GM06990 (cell line): ENCODE data around the gene KLHDC8B.

ENCODE experiments used
- DNase-seq: peaks from one replicate; pipeline ENCODE4 v3.0.0-alpha.2; 2011; ENCODE audit not compliant: insufficient read length; ENCODE audit errors: extremely low read depth
- H3K27me3 ChIP-seq: replicated peaks from 2 replicates; pipeline ENCODE4 v1.6.0; 2011; ENCODE audit warnings: low read length; ENCODE audit not compliant: control insufficient read depth, insufficient read depth
- H3K36me3 ChIP-seq: 2 replicates; pipeline ENCODE4 v1.5.1; 2011; ENCODE audit warnings: low read length; ENCODE audit not compliant: control insufficient read depth, insufficient read depth
- H3K4me3 ChIP-seq: replicated peaks from 2 replicates; pipeline ENCODE4 v1.5.1; 2011; ENCODE audit warnings: low read depth, mild to moderate bottlenecking, control low read depth, low read length
- CTCF ChIP-seq: IDR thresholded peaks from 2 replicates; pipeline ENCODE4 v1.5.1; 2011; ENCODE audit warnings: low read length, control low read depth, mild to moderate bottlenecking, inconsistent platforms; ENCODE audit not compliant: insufficient read depth, poor library complexity, severe bottlenecking

Gene KLHDC8B

GRCh38 chr3:49161197-49161596, 10.2 kb upstream of the KLHDC8B start:
- no peak for DNase-seq
- Histone ChIP-seq H3K36me3 (peaks cover 19% of the 10 kb centered on the region), H3K4me3 (no peak overlapping the region), H3K27me3 (no peaks in the 10 kb centered on the region)
- TF ChIP-seq CTCF, result no peak

GRCh38 chr3:49161808-49162530, 9.4 kb upstream of the KLHDC8B start:
- DNase-seq, result no peak
- no peak overlapping the region for H3K4me3 ChIP-seq
- no peak for TF ChIP-seq CTCF
- H3K27me3 ChIP-seq, result no peaks in the 10 kb centered on the region
- H3K36me3 ChIP-seq, result peaks cover 19% of the 10 kb centered on the region

GRCh38 chr3:49162751-49163419, 8.5 kb upstream of the KLHDC8B start:
- H3K36me3 ChIP-seq, result peaks cover 19% of the 10 kb centered on the region
- no peak overlapping the region for H3K4me3 ChIP-seq
- H3K27me3 ChIP-seq, result no peaks in the 10 kb centered on the region
- no peak for DNase-seq
- TF ChIP-seq CTCF, result no peak

GRCh38 chr3:49163609-49164008, 7.8 kb upstream of the KLHDC8B start:
- TF ChIP-seq CTCF, result no peak
- Histone ChIP-seq H3K36me3 (peaks cover 19% of the 10 kb centered on the region), H3K27me3 (no peaks in the 10 kb centered on the region), H3K4me3 (no peak overlapping the region)
- no peak for DNase-seq

GRCh38 chr3:49164983-49165720, 6.2 kb upstream of the KLHDC8B start:
- H3K4me3 ChIP-seq, result peak overlapping the region; percentile 94

More at GRCh38 chr3:49164983-49165720, 6.2 kb upstream of the KLHDC8B start:
- TF ChIP-seq CTCF, result no peak
- Histone ChIP-seq H3K36me3 (peaks cover 19% of the 10 kb centered on the region), H3K27me3 (no peaks in the 10 kb centered on the region)
- DNase-seq, result no peak
